Measurements from ENCODE around the gene TASP1. TPM values are rescaled to one million over a fixed set of nuclear protein-coding genes. Genes with fewer than 3 reads are reported as not detected.

TASP1 gene
- total RNA-seq, 1 experiment from 2014 or later: 8.9 TPM

GRCh38 chr20:13545790-13546189 lies 92.9 kb downstream of the TASP1 start:
- Histone ChIP-seq H3K9me3 (ENCODE audit: control insufficient read depth, insufficient read depth, low read depth, low read length) (no peaks in the 10 kb centered on the region), H3K27me3 (ENCODE audit: control insufficient read depth, insufficient read depth, low read length) (no peaks in the 10 kb centered on the region), H3K4me1 (ENCODE audit: control insufficient read depth, insufficient read depth, low read length) (no peaks in the 10 kb centered on the region), H3K4me3 (ENCODE audit: low read depth in 2 of 2, low read length in 2 of 2) (no peak overlapping the region), H3K27ac (ENCODE audit: low read length) (no peak overlapping the region), H3K36me3 (ENCODE audit: control insufficient read depth, insufficient read depth, low read length) (no peaks in the 10 kb centered on the region)
- CTCF ChIA-PET: interaction anchor here (2.0 kb wide), 1 partner anchor 221 kb away, joined by 5 read pairs; no protein-coding TSS in a partner anchor
- POLR2A ChIA-PET: interaction anchor here (0.5 to 0.7 kb wide), 2 partner anchors 44 to 84 kb away, joined by 4 read pairs; no protein-coding TSS in a partner anchor
- in situ Hi-C loops (cut with HindIII; ENCODE audit: low pct_unique_long_range_greater_than_20kb, low sequenced_read_pairs): no loop called here
- BruUV-seq (replicated peaks): no TSS peak
- TF ChIP-seq REST (IDR thresholded peaks at IDR 0.05; ENCODE audit: insufficient read depth in 1 of 2, low read depth in 2 of 2, low read length in 1 of 2) (no peak), SIN3A (IDR thresholded peaks at IDR 0.05; ENCODE audit: borderline replicate concordance, insufficient read depth, low read depth, low read length) (no peak), TCF7L2 (IDR thresholded peaks at IDR 0.05; ENCODE audit: low read depth, low read length) (no peak)
- DNase-seq (ENCODE audit: low read depth, low spot score) (no peak), ATAC-seq (no peak)
- intact Hi-C loops (cut with micrococcal nuclease; ENCODE audit: unreplicated experiment): loop anchor here (1.0 to 5.0 kb wide), 2 partner anchors 223 to 426 kb away; no protein-coding TSS in a partner anchor

GRCh38 chr20:13543783-13544182 lies 94.9 kb downstream of the TASP1 start:
- Histone ChIP-seq H3K4me3 (ENCODE audit: low read depth in 2 of 2, low read length in 2 of 2) (no peak overlapping the region), H3K4me1 (ENCODE audit: control insufficient read depth, insufficient read depth, low read length) (no peaks in the 10 kb centered on the region), H3K27ac (ENCODE audit: low read length) (no peak overlapping the region), H3K9me3 (ENCODE audit: control insufficient read depth, insufficient read depth, low read depth, low read length) (no peaks in the 10 kb centered on the region), H3K36me3 (ENCODE audit: control insufficient read depth, insufficient read depth, low read length) (no peaks in the 10 kb centered on the region), H3K27me3 (ENCODE audit: control insufficient read depth, insufficient read depth, low read length) (no peaks in the 10 kb centered on the region)
- ATAC-seq (no peak), DNase-seq (ENCODE audit: low read depth, low spot score) (no peak)
- ChIA-PET POLR2A (no interaction called here), CTCF (no interaction called here)
- intact Hi-C loops (cut with micrococcal nuclease; ENCODE audit: unreplicated experiment) (no loop called here), in situ Hi-C loops (cut with HindIII; ENCODE audit: low pct_unique_long_range_greater_than_20kb, low sequenced_read_pairs) (no loop called here)
- no TSS peak for BruUV-seq (replicated peaks)
- TF ChIP-seq, protein P1, sequence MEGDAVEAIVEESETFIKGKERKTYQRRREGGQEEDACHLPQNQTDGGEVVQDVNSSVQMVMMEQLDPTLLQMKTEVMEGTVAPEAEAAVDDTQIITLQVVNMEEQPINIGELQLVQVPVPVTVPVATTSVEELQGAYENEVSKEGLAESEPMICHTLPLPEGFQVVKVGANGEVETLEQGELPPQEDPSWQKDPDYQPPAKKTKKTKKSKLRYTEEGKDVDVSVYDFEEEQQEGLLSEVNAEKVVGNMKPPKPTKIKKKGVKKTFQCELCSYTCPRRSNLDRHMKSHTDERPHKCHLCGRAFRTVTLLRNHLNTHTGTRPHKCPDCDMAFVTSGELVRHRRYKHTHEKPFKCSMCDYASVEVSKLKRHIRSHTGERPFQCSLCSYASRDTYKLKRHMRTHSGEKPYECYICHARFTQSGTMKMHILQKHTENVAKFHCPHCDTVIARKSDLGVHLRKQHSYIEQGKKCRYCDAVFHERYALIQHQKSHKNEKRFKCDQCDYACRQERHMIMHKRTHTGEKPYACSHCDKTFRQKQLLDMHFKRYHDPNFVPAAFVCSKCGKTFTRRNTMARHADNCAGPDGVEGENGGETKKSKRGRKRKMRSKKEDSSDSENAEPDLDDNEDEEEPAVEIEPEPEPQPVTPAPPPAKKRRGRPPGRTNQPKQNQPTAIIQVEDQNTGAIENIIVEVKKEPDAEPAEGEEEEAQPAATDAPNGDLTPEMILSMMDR (IDR thresholded peaks at IDR 0.05): no peak
- TF ChIP-seq REST (IDR thresholded peaks at IDR 0.05; ENCODE audit: insufficient read depth in 1 of 2, low read depth in 2 of 2, low read length in 1 of 2): no peak
- no peak for TF ChIP-seq POLR2AphosphoS5 (IDR thresholded peaks at IDR 0.05; ENCODE audit: low read depth, low read length)
- no peak for TF ChIP-seq TCF7L2 (IDR thresholded peaks at IDR 0.05; ENCODE audit: low read depth, low read length)
- no peak for TF ChIP-seq SIN3A (IDR thresholded peaks at IDR 0.05; ENCODE audit: borderline replicate concordance, insufficient read depth, low read depth, low read length)

Measured in Panc1 (cell line).